ENCODE results near the gene EPB41L4B. TPM values are rescaled to one million over a fixed set of nuclear protein-coding genes. Genes with fewer than 3 reads are reported as not detected.

Gene EPB41L4B
- total and polyA plus RNA-seq, 9 donors = 6.2 to 14.3 (median 6.8) TPM

GRCh38 chr9:109325089-109325488 lies 4.2 kb upstream of the EPB41L4B start:
- peaks cover 10% of the 10 kb centered on the region for H3K27me3 ChIP-seq (ENCODE audit: control insufficient read depth, insufficient read depth, low read length)
- H3K27ac ChIP-seq (ENCODE audit: low read length) = no peak overlapping the region
- H3K9me3 ChIP-seq (replicated peaks; ENCODE audit: control insufficient read depth, low read depth, low read length) = no peaks in the 10 kb centered on the region
- peaks cover 12% of the 10 kb centered on the region for H3K4me1 ChIP-seq (ENCODE audit: control insufficient read depth, insufficient read depth, low read length)
- no peaks in the 10 kb centered on the region for H3K36me3 ChIP-seq (ENCODE audit: control insufficient read depth, insufficient read depth, low read length)
- DNase-seq = no peak
- H3K4me3 ChIP-seq (ENCODE audit: low read length) = no peak overlapping the region

DNA sequence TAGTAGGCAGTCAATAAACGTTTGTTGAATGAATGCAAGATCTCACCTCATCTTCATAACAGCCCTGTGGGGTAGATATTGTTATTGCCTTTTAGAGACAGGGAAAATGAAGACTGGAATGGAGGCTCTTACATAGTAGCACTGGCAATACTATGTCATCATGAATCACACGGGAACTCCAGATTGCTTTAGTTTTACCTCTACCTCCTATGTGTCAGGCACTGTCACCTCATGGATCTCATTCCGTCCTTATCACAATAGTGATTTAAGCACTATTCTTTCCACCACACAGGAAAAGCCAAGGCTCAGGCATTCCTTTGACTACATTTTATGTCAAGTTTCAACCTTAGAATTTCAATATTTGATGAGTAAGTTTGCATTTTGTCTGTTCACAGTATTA lies 2.9 kb upstream of the EPB41L4B start:
- Histone ChIP-seq H3K27me3 (ENCODE audit: control insufficient read depth, insufficient read depth, low read length) (peaks cover 22% of the 10 kb centered on the region), H3K9me3 (replicated peaks; ENCODE audit: control insufficient read depth, low read depth, low read length) (no peaks in the 10 kb centered on the region), H3K4me1 (ENCODE audit: control insufficient read depth, insufficient read depth, low read length) (peaks cover 14% of the 10 kb centered on the region), H3K27ac (ENCODE audit: low read length) (no peak overlapping the region), H3K36me3 (ENCODE audit: control insufficient read depth, insufficient read depth, low read length) (no peaks in the 10 kb centered on the region), H3K4me3 (ENCODE audit: low read length) (no peak overlapping the region)
- no peak for DNase-seq
- WGBS (ENCODE audit: insufficient coverage) = 72% methylated on average over 2 of the region's 3 CpGs

- Histone ChIP-seq H3K36me3 (ENCODE audit: control insufficient read depth, insufficient read depth, low read length) (no peaks in the 10 kb centered on the region), H3K9me3 (replicated peaks; ENCODE audit: control insufficient read depth, low read depth, low read length) (no peaks in the 10 kb centered on the region), H3K27me3 (ENCODE audit: control insufficient read depth, insufficient read depth, low read length) (peaks cover 34% of the 10 kb centered on the region), H3K4me3 (ENCODE audit: low read length) (no peak overlapping the region), H3K4me1 (ENCODE audit: control insufficient read depth, insufficient read depth, low read length) (peaks cover 24% of the 10 kb centered on the region), H3K27ac (ENCODE audit: low read length) (no peak overlapping the region)
- 60% methylated on average over 3 of the region's 5 CpGs for WGBS (ENCODE audit: insufficient coverage)
- DNase-seq = no peak
These were observed 868 bp upstream of the EPB41L4B start for GRCh38 chr9:109321727-109322126.

GRCh38 chr9:109320331-109320741 lies 523 bp downstream of the EPB41L4B start:
- Histone ChIP-seq H3K4me3 (ENCODE audit: low read length) (no peak overlapping the region), H3K9me3 (replicated peaks; ENCODE audit: control insufficient read depth, low read depth, low read length) (no peaks in the 10 kb centered on the region), H3K4me1 (ENCODE audit: control insufficient read depth, insufficient read depth, low read length) (peaks cover 30% of the 10 kb centered on the region), H3K27ac (ENCODE audit: low read length) (no peak overlapping the region), H3K27me3 (ENCODE audit: control insufficient read depth, insufficient read depth, low read length) (peaks cover 42% of the 10 kb centered on the region), H3K36me3 (ENCODE audit: control insufficient read depth, insufficient read depth, low read length) (no peaks in the 10 kb centered on the region)
- under 1% methylated on average over 77 of the region's 77 CpGs for WGBS (ENCODE audit: insufficient coverage)
- no peak for DNase-seq

DNA sequence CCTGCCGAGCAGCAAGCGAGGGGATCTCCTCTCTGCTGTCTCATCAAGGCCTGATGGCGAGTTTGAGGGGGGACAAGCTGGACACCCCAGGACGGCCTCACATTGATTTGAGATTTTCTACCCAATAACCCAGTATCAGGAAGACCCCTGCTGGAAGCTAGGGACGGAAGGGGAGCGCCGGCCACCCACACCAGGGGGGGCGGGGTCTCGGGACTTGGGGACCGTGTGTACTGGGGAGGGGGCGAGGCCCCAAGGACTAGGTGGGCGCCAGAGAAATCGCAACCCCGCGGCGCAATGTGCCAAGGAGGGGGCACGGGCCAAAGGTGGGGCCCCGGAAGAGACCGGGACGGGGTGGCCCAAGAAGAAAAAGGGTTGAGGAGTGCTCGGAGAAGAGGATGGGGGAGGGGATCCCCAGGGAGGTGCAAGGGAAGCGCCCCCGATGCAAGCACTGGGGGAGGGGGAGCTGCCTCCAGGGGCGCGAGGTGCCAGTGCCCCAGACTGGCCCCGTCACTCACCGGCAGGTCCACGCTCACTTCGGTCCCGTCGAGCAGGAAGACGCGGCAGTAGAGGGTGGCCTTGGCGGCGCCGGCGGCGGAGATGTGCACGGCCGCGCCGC lies 1.1 kb downstream of the EPB41L4B start:
- Histone ChIP-seq H3K27me3 (ENCODE audit: control insufficient read depth, insufficient read depth, low read length) (peaks cover 43% of the 10 kb centered on the region), H3K36me3 (ENCODE audit: control insufficient read depth, insufficient read depth, low read length) (no peaks in the 10 kb centered on the region), H3K4me1 (ENCODE audit: control insufficient read depth, insufficient read depth, low read length) (peaks cover 32% of the 10 kb centered on the region), H3K4me3 (ENCODE audit: low read length) (peak overlapping the region; percentile 53), H3K27ac (ENCODE audit: low read length) (peak overlapping the region; percentile 51), H3K9me3 (replicated peaks; ENCODE audit: control insufficient read depth, low read depth, low read length) (no peaks in the 10 kb centered on the region)
- DNase-seq = no peak
- WGBS (ENCODE audit: insufficient coverage) = 1% methylated on average over 34 of the region's 42 CpGs

DNA sequence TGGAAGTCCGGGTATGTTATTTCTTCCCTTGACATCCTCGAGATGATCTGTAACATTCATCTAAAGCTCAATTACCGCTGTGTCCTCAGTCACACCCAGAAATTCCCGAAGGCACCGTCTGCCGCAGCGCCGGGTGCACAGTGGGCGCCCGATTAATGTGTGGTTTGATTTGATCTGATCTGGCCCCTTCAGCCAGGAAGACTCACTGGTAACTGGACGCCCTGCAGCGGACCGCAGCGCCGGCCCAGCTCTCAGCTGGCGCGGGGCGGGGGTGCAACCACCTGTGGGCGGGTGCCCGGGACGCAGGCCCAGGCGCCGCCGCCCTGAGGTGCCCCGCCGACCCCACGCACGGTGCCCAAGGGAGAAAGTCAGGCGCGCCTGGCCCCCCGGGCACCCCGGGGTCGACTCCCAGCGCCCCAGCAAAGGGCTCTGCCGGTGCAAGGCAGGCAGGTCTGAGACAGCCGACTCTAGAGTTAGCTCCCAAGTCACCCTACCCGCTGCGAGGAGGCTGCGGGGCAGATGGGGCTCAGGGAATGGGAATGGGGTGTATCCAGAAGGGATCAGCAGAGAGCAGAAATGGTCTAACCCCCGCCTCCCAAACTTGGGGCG lies 1.7 kb downstream of the EPB41L4B start:
- no peaks in the 10 kb centered on the region for H3K36me3 ChIP-seq (ENCODE audit: control insufficient read depth, insufficient read depth, low read length)
- H3K9me3 ChIP-seq (replicated peaks; ENCODE audit: control insufficient read depth, low read depth, low read length) = no peaks in the 10 kb centered on the region
- H3K27ac ChIP-seq (ENCODE audit: low read length) = peak overlapping the region; percentile 51
- peaks cover 40% of the 10 kb centered on the region for H3K27me3 ChIP-seq (ENCODE audit: control insufficient read depth, insufficient read depth, low read length)
- H3K4me3 ChIP-seq (ENCODE audit: low read length) = peak overlapping the region; percentile 53
- peaks cover 37% of the 10 kb centered on the region for H3K4me1 ChIP-seq (ENCODE audit: control insufficient read depth, insufficient read depth, low read length)
- no peak for DNase-seq
- WGBS (ENCODE audit: insufficient coverage) = 6% methylated on average over 29 of the region's 41 CpGs

GRCh38 chr9:109317979-109318741 lies 2.7 kb downstream of the EPB41L4B start:
- no peak overlapping the region for H3K4me3 ChIP-seq (ENCODE audit: low read length)
- H3K36me3 ChIP-seq (ENCODE audit: control insufficient read depth, insufficient read depth, low read length) = no peaks in the 10 kb centered on the region
- peaks cover 42% of the 10 kb centered on the region for H3K27me3 ChIP-seq (ENCODE audit: control insufficient read depth, insufficient read depth, low read length)
- H3K9me3 ChIP-seq (replicated peaks; ENCODE audit: control insufficient read depth, low read depth, low read length) = no peaks in the 10 kb centered on the region
- H3K4me1 ChIP-seq (ENCODE audit: control insufficient read depth, insufficient read depth, low read length) = peaks cover 42% of the 10 kb centered on the region
- no peak for DNase-seq
- WGBS (ENCODE audit: insufficient coverage) = 21% methylated on average over 3 of the region's 13 CpGs
- peak overlapping the region; percentile 7 for H3K27ac ChIP-seq (ENCODE audit: low read length)

DNA sequence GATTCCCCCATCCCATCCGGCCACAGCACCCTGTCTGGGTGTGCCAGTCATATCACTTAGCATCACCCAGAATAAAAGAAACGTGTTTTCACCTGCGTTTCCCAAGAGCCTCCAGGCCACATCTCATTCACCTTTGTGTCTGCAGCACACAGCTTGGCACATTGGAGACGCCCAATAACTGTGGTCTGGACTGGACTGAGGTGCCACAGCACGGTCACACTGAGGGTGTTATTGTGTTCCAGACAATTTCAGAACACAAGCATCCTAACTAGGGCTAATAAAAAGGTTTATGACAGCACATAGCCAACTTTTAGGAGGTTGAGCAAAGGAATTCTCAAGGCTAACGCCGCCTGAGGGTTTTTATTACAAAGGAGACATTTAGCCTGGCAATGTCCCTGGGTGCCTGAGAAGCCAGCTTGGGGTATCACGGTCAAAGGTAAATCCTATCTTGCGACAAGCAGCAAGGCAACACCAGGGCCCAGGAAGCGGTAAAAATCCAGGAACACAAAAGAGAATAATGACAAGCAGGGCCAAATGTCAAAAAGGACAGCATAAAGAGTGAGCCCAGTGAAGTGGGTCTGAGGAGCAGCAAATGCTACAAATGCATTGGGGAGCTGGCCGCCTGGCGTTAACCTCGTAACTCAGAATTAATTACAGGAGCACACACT lies 3.4 kb downstream of the EPB41L4B start:
- Histone ChIP-seq H3K9me3 (replicated peaks; ENCODE audit: control insufficient read depth, low read depth, low read length) (no peaks in the 10 kb centered on the region), H3K36me3 (ENCODE audit: control insufficient read depth, insufficient read depth, low read length) (no peaks in the 10 kb centered on the region), H3K4me1 (ENCODE audit: control insufficient read depth, insufficient read depth, low read length) (peaks cover 42% of the 10 kb centered on the region), H3K27me3 (ENCODE audit: control insufficient read depth, insufficient read depth, low read length) (peaks cover 42% of the 10 kb centered on the region), H3K27ac (ENCODE audit: low read length) (no peak overlapping the region), H3K4me3 (ENCODE audit: low read length) (no peak overlapping the region)
- WGBS (ENCODE audit: insufficient coverage) = 85% methylated on average over 7 of the region's 13 CpGs
- no peak for DNase-seq

DNA sequence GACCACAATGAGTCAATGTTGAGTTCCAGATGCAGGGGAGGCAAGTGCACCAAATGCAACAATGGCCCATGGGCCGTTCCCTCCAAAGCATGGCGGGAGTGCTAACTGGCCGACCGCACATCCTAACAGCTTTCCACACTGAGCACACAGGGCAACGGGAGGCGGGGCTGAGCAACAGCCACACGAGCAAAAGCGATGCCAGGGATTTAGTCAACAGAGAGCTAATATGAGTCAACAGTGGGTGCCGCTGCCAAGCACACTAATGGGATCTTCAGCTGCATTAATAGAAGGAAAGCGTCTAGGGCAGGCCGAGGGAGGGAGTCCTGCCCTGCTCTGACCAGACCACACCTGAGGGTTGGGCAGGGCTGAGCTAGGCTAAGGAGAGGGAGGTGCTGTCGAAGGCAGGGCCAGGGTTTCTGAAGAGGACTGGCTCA lies 4.6 kb downstream of the EPB41L4B start:
- Histone ChIP-seq H3K9me3 (replicated peaks; ENCODE audit: control insufficient read depth, low read depth, low read length) (no peaks in the 10 kb centered on the region), H3K27me3 (ENCODE audit: control insufficient read depth, insufficient read depth, low read length) (peaks cover 40% of the 10 kb centered on the region), H3K27ac (ENCODE audit: low read length) (peak overlapping the region; percentile 20), H3K4me1 (ENCODE audit: control insufficient read depth, insufficient read depth, low read length) (peaks cover 48% of the 10 kb centered on the region), H3K4me3 (ENCODE audit: low read length) (no peak overlapping the region), H3K36me3 (ENCODE audit: control insufficient read depth, insufficient read depth, low read length) (no peaks in the 10 kb centered on the region)
- WGBS (ENCODE audit: insufficient coverage) = 62% methylated on average over 12 of the region's 12 CpGs
- peak; percentile 75 for DNase-seq
